Measurements from ENCODE around the gene HYKK. TPM values are rescaled to one million over a fixed set of nuclear protein-coding genes. Genes with fewer than 3 reads are reported as not detected.

Gene HYKK
- total and polyA plus RNA-seq, 2 of the 13 experiments (the other 11 are each of a cell fraction or from before 2014, with no cell fraction given): 3.5 to 5.4 TPM

DNA sequence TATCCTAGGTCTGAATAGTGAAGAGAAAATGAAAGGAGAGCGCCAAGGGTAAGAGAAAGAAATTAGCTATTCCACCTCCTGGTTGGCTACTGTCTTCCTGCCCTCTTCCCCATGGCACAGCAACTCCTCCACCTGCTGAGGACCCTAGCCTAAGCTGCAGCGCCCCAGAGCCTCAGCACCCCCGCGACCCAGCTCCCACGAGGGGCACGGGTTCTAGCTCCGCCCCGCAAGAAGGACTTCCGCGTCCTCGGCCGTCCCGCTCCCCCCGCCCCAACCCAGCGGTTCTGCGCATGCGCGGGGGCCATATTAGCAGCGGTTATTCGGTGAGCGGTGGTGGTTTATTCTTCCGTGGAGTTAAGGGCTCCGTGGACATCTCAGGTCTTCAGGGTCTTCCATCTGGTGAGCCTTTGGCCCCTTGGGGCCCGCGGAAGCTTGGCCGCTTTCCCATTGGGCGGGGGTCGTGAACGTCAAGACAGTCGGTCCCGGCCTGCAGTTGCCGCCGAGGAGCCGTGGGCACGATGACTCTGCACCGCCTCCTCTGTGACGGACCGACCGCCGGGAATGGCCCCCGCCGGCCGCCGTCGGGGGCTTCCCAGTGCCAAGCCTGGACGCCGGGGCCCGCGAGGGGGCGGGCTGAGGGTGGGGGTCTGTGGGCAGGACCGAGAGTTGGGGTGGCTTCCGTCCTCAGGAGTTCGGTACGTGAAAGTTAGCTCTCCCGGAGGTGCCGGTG lies 32.9 kb downstream of the HYKK start, which contains the start of gene PSMA4 (continued):
- TF ChIP-seq, protein P1, sequence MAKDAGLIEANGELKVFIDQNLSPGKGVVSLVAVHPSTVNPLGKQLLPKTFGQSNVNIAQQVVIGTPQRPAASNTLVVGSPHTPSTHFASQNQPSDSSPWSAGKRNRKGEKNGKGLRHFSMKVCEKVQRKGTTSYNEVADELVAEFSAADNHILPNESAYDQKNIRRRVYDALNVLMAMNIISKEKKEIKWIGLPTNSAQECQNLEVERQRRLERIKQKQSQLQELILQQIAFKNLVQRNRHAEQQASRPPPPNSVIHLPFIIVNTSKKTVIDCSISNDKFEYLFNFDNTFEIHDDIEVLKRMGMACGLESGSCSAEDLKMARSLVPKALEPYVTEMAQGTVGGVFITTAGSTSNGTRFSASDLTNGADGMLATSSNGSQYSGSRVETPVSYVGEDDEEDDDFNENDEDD (CRISPR knock-in tag; IDR thresholded peaks at IDR 0.05; ENCODE audit: borderline replicate concordance): no peak
- TF ChIP-seq, protein P2, sequence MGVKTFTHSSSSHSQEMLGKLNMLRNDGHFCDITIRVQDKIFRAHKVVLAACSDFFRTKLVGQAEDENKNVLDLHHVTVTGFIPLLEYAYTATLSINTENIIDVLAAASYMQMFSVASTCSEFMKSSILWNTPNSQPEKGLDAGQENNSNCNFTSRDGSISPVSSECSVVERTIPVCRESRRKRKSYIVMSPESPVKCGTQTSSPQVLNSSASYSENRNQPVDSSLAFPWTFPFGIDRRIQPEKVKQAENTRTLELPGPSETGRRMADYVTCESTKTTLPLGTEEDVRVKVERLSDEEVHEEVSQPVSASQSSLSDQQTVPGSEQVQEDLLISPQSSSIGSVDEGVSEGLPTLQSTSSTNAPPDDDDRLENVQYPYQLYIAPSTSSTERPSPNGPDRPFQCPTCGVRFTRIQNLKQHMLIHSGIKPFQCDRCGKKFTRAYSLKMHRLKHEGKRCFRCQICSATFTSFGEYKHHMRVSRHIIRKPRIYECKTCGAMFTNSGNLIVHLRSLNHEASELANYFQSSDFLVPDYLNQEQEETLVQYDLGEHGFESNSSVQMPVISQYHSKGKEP (CRISPR knock-in tag; IDR thresholded peaks at IDR 0.05): no peak
- TF ChIP-seq U2AF1 (optimal IDR thresholded peaks at IDR 0.05; ENCODE audit: low read depth, low read length): no peak
- TF ChIP-seq, protein P3, sequence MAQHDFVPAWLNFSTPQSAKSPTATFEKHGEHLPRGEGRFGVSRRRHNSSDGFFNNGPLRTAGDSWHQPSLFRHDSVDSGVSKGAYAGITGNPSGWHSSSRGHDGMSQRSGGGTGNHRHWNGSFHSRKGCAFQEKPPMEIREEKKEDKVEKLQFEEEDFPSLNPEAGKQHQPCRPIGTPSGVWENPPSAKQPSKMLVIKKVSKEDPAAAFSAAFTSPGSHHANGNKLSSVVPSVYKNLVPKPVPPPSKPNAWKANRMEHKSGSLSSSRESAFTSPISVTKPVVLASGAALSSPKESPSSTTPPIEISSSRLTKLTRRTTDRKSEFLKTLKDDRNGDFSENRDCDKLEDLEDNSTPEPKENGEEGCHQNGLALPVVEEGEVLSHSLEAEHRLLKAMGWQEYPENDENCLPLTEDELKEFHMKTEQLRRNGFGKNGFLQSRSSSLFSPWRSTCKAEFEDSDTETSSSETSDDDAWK (CRISPR knock-in tag; IDR thresholded peaks at IDR 0.05): no peak
- no peak for TF ChIP-seq SOX5 (CRISPR knock-in tag; IDR thresholded peaks at IDR 0.05; ENCODE audit: borderline replicate concordance)
- no peak for TF ChIP-seq RELA (CRISPR knock-in tag; IDR thresholded peaks at IDR 0.05)
- TF ChIP-seq ZNF607 (CRISPR knock-in tag; IDR thresholded peaks at IDR 0.05; ENCODE audit: borderline replicate concordance): no peak
- no peak for TF ChIP-seq PAWR (CRISPR knock-in tag; IDR thresholded peaks at IDR 0.05; ENCODE audit: borderline replicate concordance)
- TF ChIP-seq MAFK (conservative IDR thresholded peaks at IDR 0.05 in 1 of 2, IDR thresholded peaks at IDR 0.05 in 1 of 2; ENCODE audit: low read length in 2 of 2): no peak
- TF ChIP-seq CBX5 (CRISPR knock-in tag; IDR thresholded peaks at IDR 0.05; ENCODE audit: borderline replicate concordance): no peak
- no peak for TF ChIP-seq ZNF333 (CRISPR knock-in tag; IDR thresholded peaks at IDR 0.05; ENCODE audit: borderline replicate concordance)
- TF ChIP-seq, protein P4, sequence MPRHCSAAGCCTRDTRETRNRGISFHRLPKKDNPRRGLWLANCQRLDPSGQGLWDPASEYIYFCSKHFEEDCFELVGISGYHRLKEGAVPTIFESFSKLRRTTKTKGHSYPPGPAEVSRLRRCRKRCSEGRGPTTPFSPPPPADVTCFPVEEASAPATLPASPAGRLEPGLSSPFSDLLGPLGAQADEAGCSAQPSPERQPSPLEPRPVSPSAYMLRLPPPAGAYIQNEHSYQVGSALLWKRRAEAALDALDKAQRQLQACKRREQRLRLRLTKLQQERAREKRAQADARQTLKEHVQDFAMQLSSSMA (CRISPR knock-in tag; IDR thresholded peaks at IDR 0.05): peak; percentile 72; the same call in 1 of the 2 replicates
- TF ChIP-seq MYC (CRISPR knock-in tag; IDR thresholded peaks at IDR 0.05; ENCODE audit: borderline replicate concordance): peak; percentile 92
- peak; percentile 90 for TF ChIP-seq ZFY (CRISPR knock-in tag; IDR thresholded peaks at IDR 0.05)
- TF ChIP-seq, protein P5, sequence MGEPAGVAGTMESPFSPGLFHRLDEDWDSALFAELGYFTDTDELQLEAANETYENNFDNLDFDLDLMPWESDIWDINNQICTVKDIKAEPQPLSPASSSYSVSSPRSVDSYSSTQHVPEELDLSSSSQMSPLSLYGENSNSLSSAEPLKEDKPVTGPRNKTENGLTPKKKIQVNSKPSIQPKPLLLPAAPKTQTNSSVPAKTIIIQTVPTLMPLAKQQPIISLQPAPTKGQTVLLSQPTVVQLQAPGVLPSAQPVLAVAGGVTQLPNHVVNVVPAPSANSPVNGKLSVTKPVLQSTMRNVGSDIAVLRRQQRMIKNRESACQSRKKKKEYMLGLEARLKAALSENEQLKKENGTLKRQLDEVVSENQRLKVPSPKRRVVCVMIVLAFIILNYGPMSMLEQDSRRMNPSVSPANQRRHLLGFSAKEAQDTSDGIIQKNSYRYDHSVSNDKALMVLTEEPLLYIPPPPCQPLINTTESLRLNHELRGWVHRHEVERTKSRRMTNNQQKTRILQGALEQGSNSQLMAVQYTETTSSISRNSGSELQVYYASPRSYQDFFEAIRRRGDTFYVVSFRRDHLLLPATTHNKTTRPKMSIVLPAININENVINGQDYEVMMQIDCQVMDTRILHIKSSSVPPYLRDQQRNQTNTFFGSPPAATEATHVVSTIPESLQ (CRISPR knock-in tag; conservative IDR thresholded peaks at IDR 0.05): 0 out of 2 replicates have a peak, but pooled peaks have one; percentile 34
- no peak for TF ChIP-seq ZSCAN30 (CRISPR knock-in tag; IDR thresholded peaks at IDR 0.05)
- TF ChIP-seq MZF1 (CRISPR knock-in tag; IDR thresholded peaks at IDR 0.05; ENCODE audit: borderline replicate concordance): no peak
- TF ChIP-seq KDM6A (CRISPR knock-in tag; IDR thresholded peaks at IDR 0.05; ENCODE audit: low read depth): no peak
- TF ChIP-seq HCFC1 (IDR thresholded peaks at IDR 0.05; ENCODE audit: low read depth, low read length): no peak
- TF ChIP-seq RFXAP (CRISPR knock-in tag; IDR thresholded peaks at IDR 0.05; ENCODE audit: borderline replicate concordance): no peak
- 0 out of 2 replicates have a peak, but pooled peaks have one; percentile 23 for TF ChIP-seq RAD21 (CRISPR knock-in tag; IDR thresholded peaks at IDR 0.05)
- no peak for TF ChIP-seq SRSF4 (IDR thresholded peaks at IDR 0.05; ENCODE audit: low read depth, low read length, poor library complexity, severe bottlenecking)
- no peak for TF ChIP-seq ZNF3 (CRISPR knock-in tag; IDR thresholded peaks at IDR 0.05)
- TF ChIP-seq, protein P6, sequence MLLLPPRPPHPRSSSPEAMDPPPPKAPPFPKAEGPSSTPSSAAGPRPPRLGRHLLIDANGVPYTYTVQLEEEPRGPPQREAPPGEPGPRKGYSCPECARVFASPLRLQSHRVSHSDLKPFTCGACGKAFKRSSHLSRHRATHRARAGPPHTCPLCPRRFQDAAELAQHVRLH (CRISPR knock-in tag; IDR thresholded peaks at IDR 0.05; ENCODE audit: borderline replicate concordance, low read depth): no peak

All from HepG2 (cell line).